NOMO-1 treated with dmso at 0.1 percent for 144 hours (cell line): ENCODE results near the gene ZNF222.

Experiments used
- DNase-seq: peaks from one replicate; lab custom pipeline; 2025; ENCODE audit not compliant: unreplicated experiment; lab: John Stamatoyannopoulos, UW

ZNF222 gene

GRCh38 chr19:44051650-44052402 lies 26.6 kb downstream of the ZNF222 start, which contains the start of gene ZNF223:
Gene ZNF223, plus strand, starts transcription at chr19:44052036. Its CDS starts 3,141 bp downstream, at chr19:44055177.
- DNase-seq: peak; percentile 34

GRCh38 chr19:44055870-44056269 lies 30.7 kb downstream of the ZNF222 start:
- no peak for DNase-seq

GRCh38 chr19:44059229-44059628 lies 34.0 kb downstream of the ZNF222 start:
- DNase-seq: no peak

GRCh38 chr19:44061038-44061437 lies 35.9 kb downstream of the ZNF222 start:
- no peak for DNase-seq

- no peak for DNase-seq
Measured at GRCh38 chr19:44066305-44066704, 41.1 kb downstream of the ZNF222 start.

- no peak for DNase-seq
Measured at GRCh38 chr19:44069415-44069814, 44.2 kb downstream of the ZNF222 start.

- DNase-seq: peak; percentile 81
Measured at GRCh38 chr19:44071824-44072542, 46.8 kb downstream of the ZNF222 start, which contains the start of gene ZNF284. Gene ZNF284, plus strand, starts transcription at chr19:44072159. Its CDS starts 4,231 bp downstream, at chr19:44076390.

- no peak for DNase-seq
Measured at GRCh38 chr19:44072543-44073401, 47.6 kb downstream of the ZNF222 start.

- DNase-seq: no peak
Measured at GRCh38 chr19:44076325-44076724, 51.1 kb downstream of the ZNF222 start.
